ENCODE measurements around the gene CCDC183. TPM values are rescaled to one million over a fixed set of nuclear protein-coding genes. Genes with fewer than 3 reads are reported as not detected.

Gene CCDC183
- total RNA-seq, 1 donor from 2014 or later, result 1.2 TPM

- no peaks in the 10 kb centered on the region for H3K4me1 Mint-ChIP-seq (ENCODE audit: unreplicated experiment)
- TF ChIP-seq CTCF (IDR thresholded peaks at IDR 0.05; ENCODE audit: unreplicated experiment), result no peak
- H3K4me3 Mint-ChIP-seq (ENCODE audit: unreplicated experiment), result no peak overlapping the region
- H3K36me3 Mint-ChIP-seq (ENCODE audit: low read depth, unreplicated experiment), result peaks cover 7% of the 10 kb centered on the region
- no peak for DNase-seq (ENCODE audit: low spot score)
- H3K27ac Mint-ChIP-seq (ENCODE audit: unreplicated experiment), result no peak overlapping the region
- no peaks in the 10 kb centered on the region for H3K9me3 Mint-ChIP-seq (ENCODE audit: unreplicated experiment)
- H3K27me3 Mint-ChIP-seq (ENCODE audit: unreplicated experiment), result no peaks in the 10 kb centered on the region
Observed at GRCh38 chr9:136827794-136828473, 31.8 kb downstream of the CCDC183 start.

GRCh38 chr9:136828474-136829140 is 32.5 kb downstream of the CCDC183 start:
- Mint-ChIP-seq H3K36me3 (ENCODE audit: low read depth, unreplicated experiment) (peaks cover 7% of the 10 kb centered on the region), H3K4me1 (ENCODE audit: unreplicated experiment) (no peaks in the 10 kb centered on the region), H3K27me3 (ENCODE audit: unreplicated experiment) (no peaks in the 10 kb centered on the region), H3K9me3 (ENCODE audit: unreplicated experiment) (no peaks in the 10 kb centered on the region), H3K4me3 (ENCODE audit: unreplicated experiment) (no peak overlapping the region), H3K27ac (ENCODE audit: unreplicated experiment) (no peak overlapping the region)
- DNase-seq (ENCODE audit: low spot score), result no peak
- TF ChIP-seq CTCF (IDR thresholded peaks at IDR 0.05; ENCODE audit: unreplicated experiment), result no peak

GRCh38 chr9:136829412-136829811 is 33.3 kb downstream of the CCDC183 start:
- H3K36me3 Mint-ChIP-seq (ENCODE audit: low read depth, unreplicated experiment), result peaks cover 13% of the 10 kb centered on the region
- no peaks in the 10 kb centered on the region for H3K9me3 Mint-ChIP-seq (ENCODE audit: unreplicated experiment)
- no peak for DNase-seq (ENCODE audit: low spot score)
- H3K27me3 Mint-ChIP-seq (ENCODE audit: unreplicated experiment), result peaks cover 7% of the 10 kb centered on the region
- no peak overlapping the region for H3K4me3 Mint-ChIP-seq (ENCODE audit: unreplicated experiment)
- no peaks in the 10 kb centered on the region for H3K4me1 Mint-ChIP-seq (ENCODE audit: unreplicated experiment)
- no peak for TF ChIP-seq CTCF (IDR thresholded peaks at IDR 0.05; ENCODE audit: unreplicated experiment)
- no peak overlapping the region for H3K27ac Mint-ChIP-seq (ENCODE audit: unreplicated experiment)

- DNase-seq (ENCODE audit: low spot score), result no peak
- TF ChIP-seq CTCF (IDR thresholded peaks at IDR 0.05; ENCODE audit: unreplicated experiment), result no peak
- Mint-ChIP-seq H3K27me3 (ENCODE audit: unreplicated experiment) (peaks cover 7% of the 10 kb centered on the region), H3K4me3 (ENCODE audit: unreplicated experiment) (no peak overlapping the region), H3K27ac (ENCODE audit: unreplicated experiment) (no peak overlapping the region), H3K4me1 (ENCODE audit: unreplicated experiment) (no peaks in the 10 kb centered on the region), H3K36me3 (ENCODE audit: low read depth, unreplicated experiment) (peaks cover 13% of the 10 kb centered on the region), H3K9me3 (ENCODE audit: unreplicated experiment) (no peaks in the 10 kb centered on the region)
Observed at GRCh38 chr9:136829981-136830885, 34.1 kb downstream of the CCDC183 start.

Data from endothelial cell (in vitro differentiated cells).